ENCODE data around the gene SNX1. TPM values are rescaled to one million over a fixed set of nuclear protein-coding genes. Genes with fewer than 3 reads are reported as not detected.
A peak's percentile ranks its signal among the peaks of the same experiment; 100 is the strongest.

Gene SNX1
- total and polyA plus RNA-seq, 2 of the 13 experiments (the other 11 are each of a cell fraction or from before 2014, with no cell fraction given), result 29.3 to 60.1 TPM

DNA sequence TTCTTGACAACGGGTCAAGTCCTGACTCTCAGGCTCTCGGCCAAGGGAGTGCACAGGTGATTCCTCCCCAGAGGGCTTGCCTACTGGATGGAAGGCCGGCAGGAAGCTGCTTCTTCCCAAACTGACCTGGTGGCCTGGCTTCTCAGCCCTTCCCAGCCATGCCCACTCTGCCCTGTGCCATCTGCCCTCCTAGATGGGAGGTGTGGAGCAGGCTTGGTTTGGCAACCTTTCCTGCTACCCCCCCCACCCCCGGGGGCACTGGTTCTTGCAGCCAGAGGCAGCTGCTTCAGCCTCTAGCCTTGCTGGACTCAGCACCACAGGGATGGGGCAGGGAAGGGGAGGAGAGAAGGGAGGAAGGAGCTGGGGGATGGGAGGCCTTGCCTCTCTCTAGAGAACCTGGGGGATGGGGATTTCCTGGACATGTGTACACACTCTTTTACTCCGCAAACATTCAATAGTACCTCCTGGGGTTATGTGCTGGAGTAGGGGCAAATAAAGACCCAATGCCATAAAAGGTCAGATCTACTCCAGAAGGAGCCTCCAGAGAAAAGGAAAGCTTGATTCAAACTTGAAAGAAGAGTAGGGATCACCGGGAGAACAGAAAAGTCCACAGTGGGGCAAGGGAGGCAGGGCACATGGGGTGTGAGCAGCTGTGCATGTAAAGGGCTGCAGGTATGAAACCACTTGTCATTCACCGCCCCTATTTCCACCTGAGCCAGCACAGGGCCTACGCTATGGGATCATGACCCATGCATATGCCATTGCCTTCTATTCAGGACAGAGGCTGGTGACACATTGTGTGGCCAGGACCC lies 45.3 kb upstream of the SNX1 start (continued):
- TF ChIP-seq, protein P1, sequence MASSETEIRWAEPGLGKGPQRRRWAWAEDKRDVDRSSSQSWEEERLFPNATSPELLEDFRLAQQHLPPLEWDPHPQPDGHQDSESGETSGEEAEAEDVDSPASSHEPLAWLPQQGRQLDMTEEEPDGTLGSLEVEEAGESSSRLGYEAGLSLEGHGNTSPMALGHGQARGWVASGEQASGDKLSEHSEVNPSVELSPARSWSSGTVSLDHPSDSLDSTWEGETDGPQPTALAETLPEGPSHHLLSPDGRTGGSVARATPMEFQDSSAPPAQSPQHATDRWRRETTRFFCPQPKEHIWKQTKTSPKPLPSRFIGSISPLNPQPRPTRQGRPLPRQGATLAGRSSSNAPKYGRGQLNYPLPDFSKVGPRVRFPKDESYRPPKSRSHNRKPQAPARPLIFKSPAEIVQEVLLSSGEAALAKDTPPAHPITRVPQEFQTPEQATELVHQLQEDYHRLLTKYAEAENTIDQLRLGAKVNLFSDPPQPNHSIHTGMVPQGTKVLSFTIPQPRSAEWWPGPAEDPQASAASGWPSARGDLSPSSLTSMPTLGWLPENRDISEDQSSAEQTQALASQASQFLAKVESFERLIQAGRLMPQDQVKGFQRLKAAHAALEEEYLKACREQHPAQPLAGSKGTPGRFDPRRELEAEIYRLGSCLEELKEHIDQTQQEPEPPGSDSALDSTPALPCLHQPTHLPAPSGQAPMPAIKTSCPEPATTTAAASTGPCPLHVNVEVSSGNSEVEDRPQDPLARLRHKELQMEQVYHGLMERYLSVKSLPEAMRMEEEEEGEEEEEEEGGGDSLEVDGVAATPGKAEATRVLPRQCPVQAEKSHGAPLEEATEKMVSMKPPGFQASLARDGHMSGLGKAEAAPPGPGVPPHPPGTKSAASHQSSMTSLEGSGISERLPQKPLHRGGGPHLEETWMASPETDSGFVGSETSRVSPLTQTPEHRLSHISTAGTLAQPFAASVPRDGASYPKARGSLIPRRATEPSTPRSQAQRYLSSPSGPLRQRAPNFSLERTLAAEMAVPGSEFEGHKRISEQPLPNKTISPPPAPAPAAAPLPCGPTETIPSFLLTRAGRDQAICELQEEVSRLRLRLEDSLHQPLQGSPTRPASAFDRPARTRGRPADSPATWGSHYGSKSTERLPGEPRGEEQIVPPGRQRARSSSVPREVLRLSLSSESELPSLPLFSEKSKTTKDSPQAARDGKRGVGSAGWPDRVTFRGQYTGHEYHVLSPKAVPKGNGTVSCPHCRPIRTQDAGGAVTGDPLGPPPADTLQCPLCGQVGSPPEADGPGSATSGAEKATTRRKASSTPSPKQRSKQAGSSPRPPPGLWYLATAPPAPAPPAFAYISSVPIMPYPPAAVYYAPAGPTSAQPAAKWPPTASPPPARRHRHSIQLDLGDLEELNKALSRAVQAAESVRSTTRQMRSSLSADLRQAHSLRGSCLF (CRISPR knock-in tag; IDR thresholded peaks at IDR 0.05; ENCODE audit: borderline replicate concordance), result no peak

DNA sequence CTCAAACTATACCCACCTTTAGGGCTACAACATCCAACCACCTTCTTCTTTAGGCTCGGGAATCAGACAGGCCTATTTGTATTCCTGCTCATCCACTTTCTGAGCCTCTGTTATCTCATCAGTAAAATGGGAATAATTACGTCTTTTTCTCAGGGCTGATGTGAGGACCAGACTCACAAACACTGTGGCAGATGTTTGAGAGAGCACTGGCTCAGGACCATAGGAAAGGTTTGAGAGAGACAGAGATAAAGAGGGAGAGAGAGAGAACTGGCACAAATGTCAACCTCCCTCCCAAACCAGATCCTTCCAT lies 44.7 kb upstream of the SNX1 start:
- ATAC-seq (no peak), DNase-seq (ENCODE audit: low spot score) (no peak), FAIRE-seq (no peak)
- Histone ChIP-seq H3K4me2 (ENCODE audit: low read depth, low read length) (0 out of 2 replicates have a peak overlapping the region, but pooled peaks have one; percentile 21), H3K4me1 (ENCODE audit: insufficient read depth, low read length) (peaks cover 40% of the 10 kb centered on the region), H3K4me3 (replicated peaks in 1 of 3; ENCODE audit: insufficient read depth in 1 of 3, low read depth in 2 of 3, low read length in 3 of 3) (no peak overlapping the region), H3K27me3 (ENCODE audit: control insufficient read depth in 1 of 2, insufficient read depth in 2 of 2, low read length in 2 of 2) (peaks cover 2 to 21% of the 10 kb centered on the region in 2 experiments; a peak in 4 of 5 replicates), H3K9me3 (ENCODE audit: low read length) (no peaks in the 10 kb centered on the region), H3K9ac (ENCODE audit: insufficient read depth, low read depth, low read length) (no peak overlapping the region), H3K27ac (ENCODE audit: extremely low read length, insufficient read depth, low read length) (no peak overlapping the region), H4K20me1 (ENCODE audit: insufficient read depth, low read length) (no peaks in the 10 kb centered on the region), H3K36me3 (replicated peaks in 1 of 2; ENCODE audit: control insufficient read depth in 1 of 2, insufficient read depth in 2 of 2, low read length in 2 of 2) (no peaks in the 10 kb centered on the region), H3K79me2 (ENCODE audit: insufficient read depth, low read length) (no peaks in the 10 kb centered on the region), H2AFZ (ENCODE audit: low read length) (no peak overlapping the region)
- ChIA-PET CTCF (ENCODE audit: low intra/inter-chr PET ratio, low total read pairs) (no interaction called here), POLR2A (interaction anchor here (1.0 kb wide), 1 partner anchor 42 kb away, joined by 4 read pairs; the partner anchor contains the start of gene CIAO2A)
- BruUV-seq (replicated peaks), result no TSS peak
- TF ChIP-seq ZNF629 (CRISPR knock-in tag; conservative IDR thresholded peaks at IDR 0.05) (peak; percentile 66), TBL1XR1 (IDR thresholded peaks at IDR 0.05; ENCODE audit: borderline replicate concordance, low read length, partially characterized antibody) (no peak)
- in situ Hi-C loops (cut with HindIII; ENCODE audit: extremely low pct_ligation_motif_present, low pct_unique_long_range_greater_than_20kb), result loop anchor here (5.0 kb wide), 1 partner anchor 104 kb away; no protein-coding TSS in a partner anchor
- intact Hi-C loops (cut with micrococcal nuclease; ENCODE audit: unreplicated experiment), result no loop called here
- WGBS (ENCODE audit: low lambda C conversion rate), result 78% methylated on average over 2 of the region's 2 CpGs

All from HepG2 (cell line).